ENCODE results near the gene CDYL2.

DNA sequence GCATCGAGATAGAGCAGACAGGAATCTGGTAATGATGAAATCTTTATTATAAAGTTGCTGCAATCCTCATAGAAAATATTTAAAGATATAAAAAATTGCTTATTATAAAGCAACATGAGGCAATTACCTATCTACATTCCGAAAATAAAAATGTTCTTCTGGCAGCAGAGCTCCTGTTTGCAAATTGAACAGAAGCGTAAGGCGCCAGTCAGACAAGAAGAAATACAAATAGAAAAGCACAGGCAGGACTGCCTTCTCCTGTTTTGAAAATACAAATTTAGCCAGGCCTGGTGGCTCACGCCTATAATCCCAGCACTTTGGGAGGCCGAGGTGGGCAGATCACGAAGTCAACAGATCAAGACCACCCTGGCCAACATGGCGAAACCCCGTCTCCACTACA, 95.6 kb downstream of the CDYL2 start:
- TF ChIP-seq POLR2A (IDR thresholded peaks at IDR 0.05) = no peak
- no peak for TF ChIP-seq POLR2AphosphoS5 (IDR thresholded peaks at IDR 0.05)
- no peak for TF ChIP-seq CTCF (IDR thresholded peaks at IDR 0.05)
- no peak for TF ChIP-seq EP300 (IDR thresholded peaks at IDR 0.05; ENCODE audit: low read depth)
